HCT116 (cell line): ENCODE data around the gene MAP2K5. TPM values are rescaled to one million over a fixed set of nuclear protein-coding genes. Genes with fewer than 3 reads are reported as not detected.

Experiments
- ATAC-seq: fragments of 200-7000 bp; cut with Tn5 transposase; 2 replicates; pipeline ENCODE4 v1.9.1; 2020; ENCODE audit warnings: mild to moderate bottlenecking, moderate library complexity
- BruUV-seq: library from RNA; stranded (reverse); fragments of 400-500 nt; replicated peaks from 2 replicates; lab custom pipeline; 2021; lab: Mats Ljungman, UMichigan
- CTCF ChIA-PET: fragments of 300-600 bp; sonication (Branson Sonifier 250); formaldehyde crosslinking; loops from one replicate; lab custom pipeline; 2021; ENCODE audit warnings: antibody characterized with exemption; lab: Charles Lee
- POLR2A ChIA-PET: fragments of 300-600, 350-600 bp; sonication (Branson Sonifier 250); formaldehyde crosslinking; loops from one replicate; lab custom pipeline; 2021; ENCODE audit warnings: antibody characterized with exemption; lab: Charles Lee
- RAD21 ChIA-PET, 2 experiments: fragments of 300-600 bp; sonication (Branson Sonifier 250); formaldehyde crosslinking; loops; one replicate each; lab custom pipeline; 2023; ENCODE audit warnings: low total read pairs in 2 of 2; ENCODE audit not compliant: uncharacterized antibody in 2 of 2, unreplicated experiment in 2 of 2, low non-redundant PET in 1 of 2; lab: Charles Lee
- DNase-seq: peaks from one replicate; pipeline ENCODE4 v3.0.0-alpha.2; 2010; ENCODE audit warnings: low read depth, low spot score
- H2AFZ ChIP-seq: fragments of 200-600 bp; shearing (Covaris generic), sonication (generic); 2 replicates; pipeline ENCODE4 v1.6.1; 2017; ENCODE audit warnings: low read depth, mixed run types, mixed read lengths, antibody characterized with exemption, low read length; ENCODE audit not compliant: poor library complexity, severe bottlenecking
- H3K27ac ChIP-seq: 2 replicates; pipeline ENCODE4 v1.5.1; 2012; ENCODE audit warnings: low read depth, low read length
- H3K27me3 ChIP-seq: fragments of 200-600 bp; sonication (generic); 2 replicates; pipeline ENCODE4 v1.6.1; 2016; ENCODE audit warnings: mixed run types, low read length, mixed read lengths; ENCODE audit not compliant: insufficient read depth
- H3K36me3 ChIP-seq, 2 experiments: fragments of 200-500 bp in 1 of 2; fragments of 200-600 bp in 1 of 2; sonication (Bioruptor generic) in 1 of 2; sonication (generic) in 1 of 2; 2 replicates each; pipeline versions ENCODE4 v1.5.1 to v1.6.1; 2014 to 2016; ENCODE audit warnings: low read length in 2 of 2, inconsistent platforms in 1 of 2, mixed read lengths in 1 of 2, mixed run types in 1 of 2; ENCODE audit not compliant: insufficient read depth in 2 of 2, control insufficient read depth in 1 of 2
- H3K4me1 ChIP-seq, 2 experiments: fragments of 200-600 bp in 1 of 2; sonication (generic) in 1 of 2; 2 replicates each; pipeline versions ENCODE4 v1.5.1 to v1.6.1; 2012 to 2017; ENCODE audit warnings: low read length in 2 of 2, inconsistent platforms in 1 of 2, mild to moderate bottlenecking in 1 of 2, mixed read lengths in 1 of 2, mixed run types in 1 of 2, moderate library complexity in 1 of 2; ENCODE audit not compliant: insufficient read depth in 2 of 2, control insufficient read depth in 1 of 2
- H3K4me2 ChIP-seq: fragments of 200-600 bp; sonication (generic); 2 replicates; pipeline ENCODE4 v1.6.1; 2017; ENCODE audit warnings: mixed run types, low read length, mixed read lengths
- H3K4me3 ChIP-seq, 2 experiments: fragments of 200-600 bp in 1 of 2; sonication (generic) in 1 of 2; replicated peaks in 1 of 2; 2 replicates each; pipeline ENCODE4 v1.5.1; 2011 to 2016; ENCODE audit warnings: low read length in 2 of 2, control low read depth in 1 of 2, low read depth in 1 of 2, mild to moderate bottlenecking in 1 of 2, mixed read lengths in 1 of 2, mixed run types in 1 of 2
- H3K79me2 ChIP-seq: fragments of 200-600 bp; sonication (generic); 2 replicates; pipeline ENCODE4 v1.6.1; 2017; ENCODE audit warnings: mild to moderate bottlenecking, mixed run types, low read length, moderate library complexity, mixed read lengths; ENCODE audit not compliant: insufficient read depth
- H3K9ac ChIP-seq: fragments of 200-600 bp; sonication (generic); 2 replicates; pipeline ENCODE4 v1.6.1; 2016; ENCODE audit warnings: low read length, mixed read lengths
- H3K9me2 ChIP-seq: fragments of 200-600 bp; sonication (generic), shearing (Covaris generic); 2 replicates; pipeline ENCODE4 v1.6.1; 2017; ENCODE audit warnings: mixed run types, mild to moderate bottlenecking, moderate library complexity; ENCODE audit not compliant: insufficient read depth
- H3K9me3 ChIP-seq, 2 experiments: fragments of 200-500 bp in 1 of 2; fragments of 200-600 bp in 1 of 2; sonication (Bioruptor generic) in 1 of 2; sonication (generic) in 1 of 2; 2 replicates each; pipeline ENCODE4 v1.6.1; 2014 to 2017; ENCODE audit warnings: low read length in 2 of 2, mixed read lengths in 2 of 2, inconsistent platforms in 1 of 2, low read depth in 1 of 2, mild to moderate bottlenecking in 1 of 2, mixed run types in 1 of 2, moderate library complexity in 1 of 2; ENCODE audit not compliant: control insufficient read depth in 1 of 2, insufficient read depth in 1 of 2
- H4K20me1 ChIP-seq: fragments of 200-600 bp; sonication (generic), shearing (Covaris generic); 2 replicates; pipeline ENCODE4 v1.6.1; 2017; ENCODE audit warnings: mixed run types, mild to moderate bottlenecking, moderate library complexity; ENCODE audit not compliant: insufficient read depth
- EGR1 ChIP-seq: IDR thresholded peaks from 2 replicates; pipeline ENCODE4 v1.6.1; 2012; ENCODE audit warnings: low read depth
- FOSL1 ChIP-seq: IDR thresholded peaks from 2 replicates; pipeline ENCODE4 v1.6.1; 2012; ENCODE audit warnings: low read depth
- POLR2A ChIP-seq: IDR thresholded peaks from 2 replicates; pipeline ENCODE4 v1.7.0; 2011; ENCODE audit warnings: borderline replicate concordance; ENCODE audit not compliant: insufficient read depth, insufficient read length; ENCODE audit errors: extremely low read depth
- RAD21 ChIP-seq: IDR thresholded peaks from 2 replicates; pipeline ENCODE4 v1.6.1; 2012; ENCODE audit warnings: low read depth, mild to moderate bottlenecking
- SP1 ChIP-seq: IDR thresholded peaks from 2 replicates; pipeline ENCODE4 v1.6.1; 2012; ENCODE audit warnings: low read depth
- intact Hi-C: fragments of 100-400 bp; cut with micrococcal nuclease; formaldehyde crosslinking; loops from 2 replicates; pipeline ENCODE4 v1.10.0; 2022
- total RNA-seq: library from RNA; stranded (reverse); gene quantifications from one replicate; pipeline ENCODE4 v1.2.1, GENCODE V29; 2021; ENCODE audit not compliant: unreplicated experiment
- TF ChIP-seq, protein P1 (sequence below): IDR thresholded peaks from 2 replicates; pipeline ENCODE4 v1.6.1; 2011; ENCODE audit warnings: mild to moderate bottlenecking, low read length, moderate library complexity; ENCODE audit not compliant: insufficient replicate concordance; ENCODE audit errors: extremely low read depth
- TF ChIP-seq, protein P2 (sequence below), 3 experiments: fragments of 200-600 bp in 1 of 3; sonication (generic) in 1 of 3; IDR thresholded peaks in 2 of 3; conservative IDR thresholded peaks in 1 of 3; 2 replicates each; pipeline ENCODE4 v1.5.1; 2012 to 2017; ENCODE audit warnings: low read depth in 2 of 3, low read length in 2 of 3, antibody characterized with exemption in 1 of 3, borderline replicate concordance in 1 of 3, control low read depth in 1 of 3, mild to moderate bottlenecking in 1 of 3, mixed read lengths in 1 of 3, mixed run types in 1 of 3, moderate library complexity in 1 of 3; ENCODE audit not compliant: insufficient read depth in 1 of 3

Gene MAP2K5
- total RNA-seq, 1 experiment from 2014 or later: 15.6 TPM

DNA sequence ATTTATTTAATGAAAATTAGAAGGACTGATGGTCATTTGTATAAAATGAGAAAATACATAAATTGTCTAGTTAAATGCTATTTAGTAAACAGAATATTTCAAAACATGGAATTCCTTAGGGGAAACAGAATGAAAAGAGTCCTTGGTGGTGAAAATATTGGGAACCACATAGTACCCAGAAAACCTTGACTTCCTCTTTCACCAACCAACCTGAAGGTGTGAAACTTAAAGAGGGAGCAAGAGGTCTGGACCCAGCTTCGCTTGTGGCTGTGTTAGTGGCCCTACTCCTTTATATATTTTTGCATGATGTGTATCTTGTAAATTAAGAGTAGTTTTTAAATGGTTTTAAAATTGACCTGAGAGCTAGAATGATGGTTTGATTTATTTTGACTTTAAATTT lies 64.2 kb downstream of the MAP2K5 start:
- Histone ChIP-seq H3K9me3 (no peaks in the 10 kb centered on the region), H2AFZ (no peak overlapping the region), H3K4me2 (no peak overlapping the region), H3K36me3 (no peaks in the 10 kb centered on the region), H3K4me1 (no peaks in the 10 kb centered on the region), H3K9ac (no peak overlapping the region), H3K4me3 (no peak overlapping the region), H3K79me2 (no peaks in the 10 kb centered on the region), H3K27ac (no peak overlapping the region), H4K20me1 (no peaks in the 10 kb centered on the region), H3K9me2 (no peaks in the 10 kb centered on the region), H3K27me3 (no peaks in the 10 kb centered on the region)
- DNase-seq (no peak), ATAC-seq (no peak)
- ChIA-PET POLR2A (no interaction called here), RAD21 (no interaction called here), CTCF (no interaction called here)
- TF ChIP-seq EGR1 (no peak), RAD21 (no peak), POLR2A (no peak), SP1 (no peak), FOSL1 (no peak)
- TF ChIP-seq, protein P1, sequence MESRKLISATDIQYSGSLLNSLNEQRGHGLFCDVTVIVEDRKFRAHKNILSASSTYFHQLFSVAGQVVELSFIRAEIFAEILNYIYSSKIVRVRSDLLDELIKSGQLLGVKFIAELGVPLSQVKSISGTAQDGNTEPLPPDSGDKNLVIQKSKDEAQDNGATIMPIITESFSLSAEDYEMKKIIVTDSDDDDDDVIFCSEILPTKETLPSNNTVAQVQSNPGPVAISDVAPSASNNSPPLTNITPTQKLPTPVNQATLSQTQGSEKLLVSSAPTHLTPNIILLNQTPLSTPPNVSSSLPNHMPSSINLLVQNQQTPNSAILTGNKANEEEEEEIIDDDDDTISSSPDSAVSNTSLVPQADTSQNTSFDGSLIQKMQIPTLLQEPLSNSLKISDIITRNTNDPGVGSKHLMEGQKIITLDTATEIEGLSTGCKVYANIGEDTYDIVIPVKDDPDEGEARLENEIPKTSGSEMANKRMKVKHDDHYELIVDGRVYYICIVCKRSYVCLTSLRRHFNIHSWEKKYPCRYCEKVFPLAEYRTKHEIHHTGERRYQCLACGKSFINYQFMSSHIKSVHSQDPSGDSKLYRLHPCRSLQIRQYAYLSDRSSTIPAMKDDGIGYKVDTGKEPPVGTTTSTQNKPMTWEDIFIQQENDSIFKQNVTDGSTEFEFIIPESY: no peak
- TF ChIP-seq, protein P2, sequence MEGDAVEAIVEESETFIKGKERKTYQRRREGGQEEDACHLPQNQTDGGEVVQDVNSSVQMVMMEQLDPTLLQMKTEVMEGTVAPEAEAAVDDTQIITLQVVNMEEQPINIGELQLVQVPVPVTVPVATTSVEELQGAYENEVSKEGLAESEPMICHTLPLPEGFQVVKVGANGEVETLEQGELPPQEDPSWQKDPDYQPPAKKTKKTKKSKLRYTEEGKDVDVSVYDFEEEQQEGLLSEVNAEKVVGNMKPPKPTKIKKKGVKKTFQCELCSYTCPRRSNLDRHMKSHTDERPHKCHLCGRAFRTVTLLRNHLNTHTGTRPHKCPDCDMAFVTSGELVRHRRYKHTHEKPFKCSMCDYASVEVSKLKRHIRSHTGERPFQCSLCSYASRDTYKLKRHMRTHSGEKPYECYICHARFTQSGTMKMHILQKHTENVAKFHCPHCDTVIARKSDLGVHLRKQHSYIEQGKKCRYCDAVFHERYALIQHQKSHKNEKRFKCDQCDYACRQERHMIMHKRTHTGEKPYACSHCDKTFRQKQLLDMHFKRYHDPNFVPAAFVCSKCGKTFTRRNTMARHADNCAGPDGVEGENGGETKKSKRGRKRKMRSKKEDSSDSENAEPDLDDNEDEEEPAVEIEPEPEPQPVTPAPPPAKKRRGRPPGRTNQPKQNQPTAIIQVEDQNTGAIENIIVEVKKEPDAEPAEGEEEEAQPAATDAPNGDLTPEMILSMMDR (IDR thresholded peaks at IDR 0.05 in 2 of 3, conservative IDR thresholded peaks at IDR 0.05 in 1 of 3; ENCODE audit: borderline replicate concordance in 1 of 3, insufficient read depth in 1 of 3, low read depth in 2 of 3, low read length in 2 of 3): no peak
- BruUV-seq: no TSS peak
- intact Hi-C loops: no loop called here
